OCI-LY3 (cell line): ENCODE results near the gene CCL26.

Experiments
- H2AFZ ChIP-seq: fragments of 200-600, 300-600 bp; shearing (Covaris generic); 2 replicates; pipeline ENCODE4 v1.6.0; 2014; ENCODE audit warnings: antibody characterized with exemption, low read depth, low read length
- H3K27ac ChIP-seq: fragments of 200-600, 300-600 bp; sonication (generic); 2 replicates; pipeline ENCODE4 v1.5.1; 2014; ENCODE audit warnings: mild to moderate bottlenecking, low read length, moderate library complexity, mixed read lengths
- H3K27me3 ChIP-seq: fragments of 200-600, 300-600 bp; sonication (generic); 2 replicates; pipeline ENCODE4 v1.6.1; 2014; ENCODE audit warnings: low read depth, low read length, mixed read lengths
- H3K36me3 ChIP-seq: fragments of 200-600, 300-600 bp; sonication (generic); replicated peaks from 2 replicates; pipeline ENCODE3; 2014; ENCODE audit warnings: low read depth, low read length, mixed read lengths
- H3K4me1 ChIP-seq: fragments of 300-600, 200-600 bp; sonication (generic); 2 replicates; pipeline ENCODE4 v1.6.1; 2014; ENCODE audit warnings: low read length, mixed read lengths
- H3K4me2 ChIP-seq: fragments of 200-600, 300-600 bp; sonication (generic); 2 replicates; pipeline ENCODE4 v1.6.1; 2014; ENCODE audit warnings: low read length, mixed read lengths
- H3K4me3 ChIP-seq: fragments of 300-600, 200-600 bp; sonication (generic); 2 replicates; pipeline ENCODE4 v1.5.1; 2014; ENCODE audit warnings: antibody characterized with exemption, mild to moderate bottlenecking, low read length, moderate library complexity
- H3K79me2 ChIP-seq: fragments of 300-600, 200-600 bp; shearing (Covaris generic); 2 replicates; pipeline ENCODE4 v1.6.1; 2014; ENCODE audit warnings: mild to moderate bottlenecking, low read length, mixed read lengths
- H3K9ac ChIP-seq: fragments of 300-600, 200-600 bp; shearing (Covaris generic); 2 replicates; pipeline ENCODE4 v1.6.0; 2014; ENCODE audit warnings: mild to moderate bottlenecking, low read length, moderate library complexity
- H3K9me3 ChIP-seq: fragments of 200-600, 300-600 bp; shearing (Covaris generic); 2 replicates; pipeline ENCODE4 v1.6.1; 2014; ENCODE audit warnings: low read length, mixed read lengths; ENCODE audit not compliant: insufficient read depth
- H4K20me1 ChIP-seq: fragments of 200-600, 300-600 bp; sonication (generic); 2 replicates; pipeline ENCODE4 v1.6.1; 2016; ENCODE audit warnings: low read length, mixed read lengths; ENCODE audit not compliant: insufficient read depth
- EZH2phosphoT487 ChIP-seq: fragments of 200-600 bp; shearing (Covaris generic); IDR thresholded peaks from 2 replicates; pipeline ENCODE4 v1.6.1; 2018; ENCODE audit warnings: antibody characterized with exemption, mixed run types, low read depth
- TF ChIP-seq, protein P1 (sequence below): fragments of 200-600, 300-600 bp; sonication (generic); IDR thresholded peaks from 2 replicates; pipeline ENCODE4 v1.5.1; 2014; ENCODE audit warnings: antibody characterized with exemption, low read length, low read depth

Gene CCL26

DNA sequence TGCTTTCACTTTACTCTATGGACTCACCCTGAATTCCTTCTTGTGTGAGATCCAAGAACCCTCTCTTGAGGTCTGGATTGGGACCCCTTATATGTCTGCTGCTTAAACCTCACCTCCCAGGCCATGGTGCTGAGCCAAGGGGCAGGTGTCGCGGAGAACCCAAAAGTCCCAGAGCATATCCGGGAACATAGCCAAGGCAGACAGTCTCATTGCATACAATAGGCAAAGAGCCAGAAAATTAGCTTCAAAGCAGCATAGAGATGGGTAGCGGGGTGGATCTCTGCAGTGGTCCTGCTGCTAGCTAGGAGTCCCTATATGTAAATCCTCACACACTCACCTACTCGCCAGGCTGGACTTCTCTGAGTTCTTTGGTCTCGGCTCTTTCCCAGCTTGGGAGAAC is 36.1 kb upstream of the CCL26 start:
- Histone ChIP-seq H3K27ac (no peak overlapping the region), H2AFZ (no peak overlapping the region), H3K4me3 (no peak overlapping the region), H3K27me3 (no peaks in the 10 kb centered on the region), H3K9me3 (peaks cover 7% of the 10 kb centered on the region; the same call in 1 of the 2 replicates), H4K20me1 (no peaks in the 10 kb centered on the region), H3K4me1 (no peaks in the 10 kb centered on the region; the same call in 1 of the 2 replicates), H3K36me3 (no peaks in the 10 kb centered on the region), H3K79me2 (no peaks in the 10 kb centered on the region), H3K9ac (no peak overlapping the region), H3K4me2 (no peak overlapping the region)
- TF ChIP-seq, protein P1, sequence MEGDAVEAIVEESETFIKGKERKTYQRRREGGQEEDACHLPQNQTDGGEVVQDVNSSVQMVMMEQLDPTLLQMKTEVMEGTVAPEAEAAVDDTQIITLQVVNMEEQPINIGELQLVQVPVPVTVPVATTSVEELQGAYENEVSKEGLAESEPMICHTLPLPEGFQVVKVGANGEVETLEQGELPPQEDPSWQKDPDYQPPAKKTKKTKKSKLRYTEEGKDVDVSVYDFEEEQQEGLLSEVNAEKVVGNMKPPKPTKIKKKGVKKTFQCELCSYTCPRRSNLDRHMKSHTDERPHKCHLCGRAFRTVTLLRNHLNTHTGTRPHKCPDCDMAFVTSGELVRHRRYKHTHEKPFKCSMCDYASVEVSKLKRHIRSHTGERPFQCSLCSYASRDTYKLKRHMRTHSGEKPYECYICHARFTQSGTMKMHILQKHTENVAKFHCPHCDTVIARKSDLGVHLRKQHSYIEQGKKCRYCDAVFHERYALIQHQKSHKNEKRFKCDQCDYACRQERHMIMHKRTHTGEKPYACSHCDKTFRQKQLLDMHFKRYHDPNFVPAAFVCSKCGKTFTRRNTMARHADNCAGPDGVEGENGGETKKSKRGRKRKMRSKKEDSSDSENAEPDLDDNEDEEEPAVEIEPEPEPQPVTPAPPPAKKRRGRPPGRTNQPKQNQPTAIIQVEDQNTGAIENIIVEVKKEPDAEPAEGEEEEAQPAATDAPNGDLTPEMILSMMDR, result no peak
- no peak for TF ChIP-seq EZH2phosphoT487

- Histone ChIP-seq H3K9me3 (peaks cover 7% of the 10 kb centered on the region; the same call in 1 of the 2 replicates), H3K4me2 (no peak overlapping the region), H2AFZ (no peak overlapping the region), H3K4me1 (no peaks in the 10 kb centered on the region; the same call in 1 of the 2 replicates), H3K4me3 (no peak overlapping the region), H3K9ac (no peak overlapping the region), H3K27me3 (no peaks in the 10 kb centered on the region), H3K27ac (no peak overlapping the region), H3K79me2 (no peaks in the 10 kb centered on the region), H4K20me1 (no peaks in the 10 kb centered on the region), H3K36me3 (no peaks in the 10 kb centered on the region)
- TF ChIP-seq, protein P1, result no peak
- no peak for TF ChIP-seq EZH2phosphoT487
Measured at GRCh38 chr7:75807452-75807851, 35.4 kb upstream of the CCL26 start.

DNA sequence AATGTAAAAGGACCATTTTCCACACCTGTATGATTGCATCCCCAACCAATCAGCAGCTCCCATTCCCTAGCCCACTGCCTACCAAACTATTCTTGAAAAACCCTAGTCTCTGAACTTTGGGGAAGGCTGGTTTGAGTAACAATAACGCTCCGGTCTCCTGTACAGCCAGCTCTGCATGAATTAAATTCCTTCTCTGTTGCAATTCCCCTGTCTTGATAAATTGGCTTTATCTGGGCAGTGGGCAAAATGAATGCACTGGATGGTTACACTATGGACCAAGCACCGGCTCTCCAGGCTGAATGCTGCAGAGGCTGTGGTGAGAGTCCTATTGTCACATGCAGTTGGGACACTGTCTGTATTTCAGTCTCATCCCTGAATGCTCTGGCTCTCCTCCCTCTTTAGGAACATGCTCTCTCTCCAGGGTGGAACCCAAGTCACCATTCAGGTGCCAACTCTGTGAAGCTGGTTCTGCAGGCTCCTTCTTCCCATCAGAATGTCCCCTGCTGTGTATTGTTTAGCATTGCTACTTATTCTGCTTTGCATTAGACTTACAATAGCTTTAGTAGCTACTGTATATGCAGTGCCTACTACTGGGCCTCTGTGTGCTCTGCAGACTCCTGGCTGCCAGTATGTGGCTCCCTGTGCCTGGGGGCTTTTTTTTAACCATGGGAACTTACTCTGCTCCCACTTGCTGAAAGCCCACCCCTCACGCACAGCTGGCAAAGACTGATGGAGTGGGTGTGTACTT is 34.7 kb upstream of the CCL26 start:
- Histone ChIP-seq H3K79me2 (no peaks in the 10 kb centered on the region), H3K36me3 (no peaks in the 10 kb centered on the region), H3K27ac (no peak overlapping the region), H3K4me1 (no peaks in the 10 kb centered on the region; the same call in 1 of the 2 replicates), H3K4me3 (no peak overlapping the region), H4K20me1 (no peaks in the 10 kb centered on the region), H3K9ac (no peak overlapping the region), H2AFZ (no peak overlapping the region), H3K9me3 (peaks cover 7% of the 10 kb centered on the region; the same call in 1 of the 2 replicates), H3K4me2 (no peak overlapping the region), H3K27me3 (no peaks in the 10 kb centered on the region)
- TF ChIP-seq EZH2phosphoT487, result no peak
- TF ChIP-seq, protein P1, result no peak

GRCh38 chr7:75804705-75805104 is 32.7 kb upstream of the CCL26 start:
- Histone ChIP-seq H3K36me3 (no peaks in the 10 kb centered on the region), H4K20me1 (no peaks in the 10 kb centered on the region), H3K9me3 (peaks cover 7% of the 10 kb centered on the region; the same call in 1 of the 2 replicates), H3K27ac (no peak overlapping the region), H3K4me2 (no peak overlapping the region), H3K79me2 (no peaks in the 10 kb centered on the region), H3K4me3 (no peak overlapping the region), H3K27me3 (no peaks in the 10 kb centered on the region), H2AFZ (no peak overlapping the region), H3K9ac (no peak overlapping the region), H3K4me1 (no peaks in the 10 kb centered on the region; the same call in 1 of the 2 replicates)
- TF ChIP-seq, protein P1, result no peak
- no peak for TF ChIP-seq EZH2phosphoT487
